Adrenal gland (tissue), 12 donors: ENCODE measurements around the gene TMEM254. TPM values are rescaled to one million over a fixed set of nuclear protein-coding genes. Genes with fewer than 3 reads are reported as not detected.

Experiments used
- DNase-seq, 7 donors: peaks; one replicate each; pipeline ENCODE4 v3.0.0-alpha.2; 2019 to 2020
- H3K27ac ChIP-seq, 5 donors: fragments of 200-600 bp; sonication (generic) in 4 of 5; 1 replicate in 3 of 5; 2 replicates in 2 of 5; pipeline versions ENCODE4 v1.5.1 to v1.8.0; 2016 to 2020; ENCODE audit warnings: mild to moderate bottlenecking in 1 of 5
- H3K27me3 ChIP-seq: fragments of 200-600 bp; 2 replicates; pipeline ENCODE4 v1.8.0; 2021
- H3K36me3 ChIP-seq, 2 donors: fragments of 200-600 bp; replicated peaks in 1 of 2; 1 replicate in 1 of 2; 2 replicates in 1 of 2; pipeline versions ENCODE4 v1.5.1 to v1.8.0; 2018 to 2022
- H3K4me1 ChIP-seq, 2 donors: fragments of 200-600 bp; replicated peaks in 1 of 2; 1 replicate in 1 of 2; 2 replicates in 1 of 2; pipeline versions ENCODE4 v1.5.1 to v1.8.0; 2018 to 2021
- H3K4me3 ChIP-seq, 4 donors: fragments of 200-600 bp; sonication (generic) in 3 of 4; one replicate each; pipeline ENCODE4 v1.5.1; 2016 to 2018
- H3K9me3 ChIP-seq, 3 donors: fragments of 200-600 bp; sonication (generic) in 1 of 3; replicated peaks in 1 of 3; 1 replicate in 2 of 3; 2 replicates in 1 of 3; pipeline versions ENCODE4 v1.5.1 to v1.8.0; 2016 to 2021
- CTCF ChIP-seq, 6 experiments: fragments of 450-650 bp in 4 of 6; fragments of 200-600 bp in 2 of 6; sonication (generic) in 1 of 6; IDR thresholded peaks; 1 replicate in 5 of 6; 2 replicates in 1 of 6; pipeline versions ENCODE4 v1.5.1 to v1.8.0; 2016 to 2021; ENCODE audit warnings: antibody characterized with exemption in 6 of 6, mild to moderate bottlenecking in 2 of 6, moderate library complexity in 1 of 6
- POLR2A ChIP-seq, 2 donors: fragments of 450-650 bp; IDR thresholded peaks; one replicate each; pipeline ENCODE4 v1.6.1; 2017; ENCODE audit warnings: antibody characterized with exemption in 2 of 2, mild to moderate bottlenecking in 2 of 2, moderate library complexity in 1 of 2
- WGBS, 4 donors: extraction: QIAGEN DNeasy Blood & Tissue Kit in 2 of 4; methylation state at CpG; one replicate each; pipeline versions ENCODE4 v1.1.5 to v1.1.7; 2013 to 2017; 5-methylcytosine and 5-hydroxymethylcytosine counted together
- intact Hi-C, 2 donors: fragments of 100-400 bp; cut with DNase I; formaldehyde crosslinking; loops; one replicate each; pipeline versions ENCODE4 v1.14.1 to v1.15.0; 2022 to 2023
- polyA plus RNA-seq, 3 donors: library from polyadenylated mRNA; stranded (reverse); fragments of 200-250 nt in 2 of 3; fragments of 350-450 nt in 1 of 3; fragmentation: Illumina TruSeq in 1 of 3; extraction: RNeasy Lipid Tissue Mini Kit (QIAGEN cat#74804) in 1 of 3; gene quantifications; one replicate each; pipeline ENCODE4 v1.2.3, GENCODE V29; 2013 to 2014
- total RNA-seq, 9 donors: library from RNA; depleted of rRNA in 4 of 9; stranded (reverse); fragments of >200 nt in 4 of 9; fragments of 120-200 nt in 1 of 9; fragmentation: NEBNext Ultra II Directional in 1 of 9; extraction: Animal tissue kit (Norgen Biotek cat#: 25700) in 1 of 9; gene quantifications; one replicate each; pipeline versions ENCODE4 v1.1.0 to v1.2.4, GENCODE V29; 2013 to 2023
- donor health status: healthy with polysubstance abuse.
- donor health status: Bipolar disorder and iron deficiency.
- donor health status: DM: yes; HTN: yes; CAD: no.
- donor health status: DM: no; HTN: no; CAD: no.
- donor health status: DM: no; HTN: no; CAD: no.
- donor health status: DM: yes; HTN: yes; CAD: no.

Gene TMEM254
- total and polyA plus RNA-seq, 12 donors: 8.8 to 47.2 (median 27.1) TPM

- TF ChIP-seq POLR2A (IDR thresholded peaks at IDR 0.05) (no peak), CTCF (IDR thresholded peaks at IDR 0.05) (no peak)
- 61 to 79% (median 74%) methylated on average over 6 to 14 of the region's 14 CpGs for WGBS, 4 donors
- peak overlapping the region in 2 of 5 donors; percentile 44 to 81 for H3K27ac ChIP-seq
- DNase-seq: no peak
- intact Hi-C loops: no loop called here
- no peaks in the 10 kb centered on the region for H3K9me3 ChIP-seq
- H3K4me1 ChIP-seq: peaks cover 0 to 4% of the 10 kb centered on the region in 2 donors
- no peak overlapping the region for H3K4me3 ChIP-seq
- H3K36me3 ChIP-seq: no peaks in the 10 kb centered on the region
- peaks cover 4% of the 10 kb centered on the region for H3K27me3 ChIP-seq
Observed at GRCh38 chr10:80137031-80137862, 58.8 kb downstream of the TMEM254 start.

GRCh38 chr10:80137920-80138319 lies 59.5 kb downstream of the TMEM254 start:
- no peak for TF ChIP-seq CTCF (IDR thresholded peaks at IDR 0.05)
- Histone ChIP-seq H3K9me3 (no peaks in the 10 kb centered on the region), H3K4me1 (no peaks in the 10 kb centered on the region), H3K4me3 (no peak overlapping the region), H3K27me3 (no peaks in the 10 kb centered on the region), H3K36me3 (no peaks in the 10 kb centered on the region), H3K27ac (no peak overlapping the region)
- 66 to 72% (median 69%) methylated on average over 4 of the region's 4 CpGs for WGBS, 4 donors
- DNase-seq: no peak
- intact Hi-C loops: no loop called here

- Histone ChIP-seq H3K36me3 (no peaks in the 10 kb centered on the region), H3K4me1 (peaks cover 0 to 6% of the 10 kb centered on the region in 2 donors), H3K4me3 (no peak overlapping the region), H3K9me3 (no peaks in the 10 kb centered on the region), H3K27me3 (no peaks in the 10 kb centered on the region), H3K27ac (no peak overlapping the region)
- intact Hi-C loops: no loop called here
- WGBS, 4 donors: 61 to 76% (median 67%) methylated on average over 2 of the region's 2 CpGs
- no peak for TF ChIP-seq CTCF (IDR thresholded peaks at IDR 0.05)
- TF ChIP-seq POLR2A (IDR thresholded peaks at IDR 0.05): no peak
- DNase-seq: no peak
Observed at GRCh38 chr10:80139265-80139664, 60.8 kb downstream of the TMEM254 start.

- WGBS, 4 donors: 79 to 91% (median 86%) methylated on average over 7 of the region's 7 CpGs
Observed at GRCh38 chr10:80140251-80140650, 61.8 kb downstream of the TMEM254 start.

More at GRCh38 chr10:80140251-80140650, 61.8 kb downstream of the TMEM254 start:
- no peaks in the 10 kb centered on the region for H3K36me3 ChIP-seq
- intact Hi-C loops: loop anchor here in 1 of 2 donors (5.0 kb wide), 1 partner anchor 82 kb away; no protein-coding TSS in a partner anchor
- H3K9me3 ChIP-seq: no peaks in the 10 kb centered on the region
- no peak for TF ChIP-seq POLR2A (IDR thresholded peaks at IDR 0.05)
- no peak for TF ChIP-seq CTCF (IDR thresholded peaks at IDR 0.05)
- DNase-seq: no peak
- H3K4me1 ChIP-seq: peaks cover 0 to 8% of the 10 kb centered on the region in 2 donors
- no peak overlapping the region for H3K4me3 ChIP-seq
- no peaks in the 10 kb centered on the region for H3K27me3 ChIP-seq
- H3K27ac ChIP-seq: no peak overlapping the region
